ENCODE results near the gene SLIT3.

The SLIT3 gene

GRCh38 chr5:169260896-169261569, 39.9 kb downstream of the SLIT3 start:
- DNase-seq: no peak

GRCh38 chr5:169258372-169259000, 42.5 kb downstream of the SLIT3 start:
- DNase-seq: no peak

GRCh38 chr5:169256191-169256590, 44.7 kb downstream of the SLIT3 start:
- DNase-seq: no peak

GRCh38 chr5:169253071-169253470, 47.9 kb downstream of the SLIT3 start:
- DNase-seq: no peak

- peak in 1 of 2 experiments; percentile 15 for DNase-seq
Measured at GRCh38 chr5:169251333-169252084, 49.4 kb downstream of the SLIT3 start.

- DNase-seq: no peak
Measured at GRCh38 chr5:169250887-169251286, 50.1 kb downstream of the SLIT3 start.

GRCh38 chr5:169248996-169249395, 51.9 kb downstream of the SLIT3 start:
- DNase-seq: no peak

GRCh38 chr5:169248550-169248949, 52.4 kb downstream of the SLIT3 start:
- DNase-seq: no peak

GRCh38 chr5:169244812-169245211, 56.1 kb downstream of the SLIT3 start:
- no peak for DNase-seq

- no peak for DNase-seq
Measured at GRCh38 chr5:169243651-169244422, 57.1 kb downstream of the SLIT3 start.

GRCh38 chr5:169242849-169243186, 58.1 kb downstream of the SLIT3 start:
- no peak for DNase-seq

- DNase-seq: no peak
Measured at GRCh38 chr5:169242175-169242848, 58.6 kb downstream of the SLIT3 start.

GRCh38 chr5:169229342-169229892, 71.5 kb downstream of the SLIT3 start:
- no peak for DNase-seq

GRCh38 chr5:169226895-169227294, 74.0 kb downstream of the SLIT3 start:
- DNase-seq: no peak

GRCh38 chr5:169225830-169226356, 75.0 kb downstream of the SLIT3 start:
- DNase-seq: no peak

GRCh38 chr5:169223595-169223953, 77.4 kb downstream of the SLIT3 start:
- DNase-seq: no peak

- DNase-seq: no peak
Measured at GRCh38 chr5:169222934-169223594, 77.9 kb downstream of the SLIT3 start.

- DNase-seq: no peak
Measured at GRCh38 chr5:169221519-169221918, 79.4 kb downstream of the SLIT3 start.

- no peak for DNase-seq
Measured at GRCh38 chr5:169219961-169220360, 81.0 kb downstream of the SLIT3 start.

- no peak for DNase-seq
Measured at GRCh38 chr5:169219351-169219750, 81.6 kb downstream of the SLIT3 start.

- DNase-seq: no peak
Measured at GRCh38 chr5:169218861-169219260, 82.1 kb downstream of the SLIT3 start.

- no peak for DNase-seq
Measured at GRCh38 chr5:169218176-169218575, 82.8 kb downstream of the SLIT3 start.
